C4-2B (cell line): ENCODE data around the gene SAPCD1.
"Not testable (repeated sequence)": the region's sequence is repeated elsewhere in the genome, so short reads cannot be mapped to it uniquely, and the experiment has no call there.

Experiments used
- H3K27ac ChIP-seq: fragments of 450-650 bp; 2 replicates; pipeline ENCODE4 v1.5.1; 2017
- CTCF ChIP-seq: fragments of 450-650 bp; conservative IDR thresholded peaks from 2 replicates; pipeline ENCODE4 v1.5.1; 2017; ENCODE audit warnings: mild to moderate bottlenecking
- ZFX ChIP-seq: fragments of 450-650 bp; IDR thresholded peaks from 2 replicates; pipeline ENCODE4 v1.6.1; 2017

SAPCD1 gene

GRCh38 chr6:31799781-31800180 lies 37.3 kb downstream of the SAPCD1 start:
- H3K27ac ChIP-seq, result no peak overlapping the region
- TF ChIP-seq CTCF (no peak), ZFX (no peak)

GRCh38 chr6:31801031-31801927 lies 38.8 kb downstream of the SAPCD1 start:
- not testable (repeated sequence) for H3K27ac ChIP-seq

- TF ChIP-seq ZFX (no peak), CTCF (no peak)
- H3K27ac ChIP-seq, result peak overlapping the region; percentile 89
These were observed 43.5 kb downstream of the SAPCD1 start for GRCh38 chr6:31805939-31806469.

GRCh38 chr6:31806470-31807272 lies 44.2 kb downstream of the SAPCD1 start, which contains the start of gene LSM2:
TSS of gene LSM2 (minus strand) at chr6:31806966. CDS start at chr6:31806757, 209 bp downstream.
- peak within 1 kb of the TSS; percentile 89 for H3K27ac ChIP-seq
- TF ChIP-seq CTCF (no peak), ZFX (peak; percentile 21; the same call in 1 of the 2 replicates)

- not testable (repeated sequence) for H3K27ac ChIP-seq
These were observed 46.1 kb downstream of the SAPCD1 start for GRCh38 chr6:31808599-31808998.

- no peak for TF ChIP-seq CTCF
- TF ChIP-seq ZFX, result no peak
- no peak overlapping the region for H3K27ac ChIP-seq
These were observed 49.2 kb downstream of the SAPCD1 start for GRCh38 chr6:31811645-31812044.

GRCh38 chr6:31813465-31813849 lies 51.0 kb downstream of the SAPCD1 start:
- TF ChIP-seq CTCF (no peak), ZFX (no peak)
- H3K27ac ChIP-seq, result no peak overlapping the region
